Dendritic cell treated with granulocyte-macrophage colony-stimulating factor and Interleukin-4, amounts not matched to agents 40 ng/mL and 50 ng/mL, for 4 days (primary cell): ENCODE results near the gene DPYD.
A peak's percentile ranks its signal among the peaks of the same experiment; 100 is the strongest.
"Not testable (repeated sequence)": the region's sequence is repeated elsewhere in the genome, so short reads cannot be mapped to it uniquely, and the experiment has no call there.

Experiments
- H3K27ac Mint-ChIP-seq: one replicate; pipeline ENCODE4 v1.8.0; 2022; ENCODE audit warnings: mild to moderate bottlenecking, mixed read lengths
- H3K27me3 Mint-ChIP-seq: one replicate; pipeline ENCODE4 v1.8.0; 2022; ENCODE audit warnings: mild to moderate bottlenecking, mixed read lengths
- H3K36me3 Mint-ChIP-seq: one replicate; pipeline ENCODE4 v1.8.0; 2022; ENCODE audit warnings: low read depth, mixed read lengths
- H3K4me1 Mint-ChIP-seq: one replicate; pipeline ENCODE4 v1.8.0; 2022; ENCODE audit warnings: low read depth, mixed read lengths
- H3K4me3 Mint-ChIP-seq: one replicate; pipeline ENCODE4 v1.8.0; 2022; ENCODE audit warnings: mild to moderate bottlenecking, moderate library complexity, mixed read lengths
- H3K9me3 Mint-ChIP-seq: one replicate; pipeline ENCODE4 v1.8.0; 2022; ENCODE audit warnings: mixed read lengths
- intact Hi-C: fragments of 100-400 bp; cut with micrococcal nuclease; formaldehyde crosslinking; loops from one replicate; pipeline ENCODE4 v1.15.0; 2022

DPYD gene

GRCh38 chr1:97351846-97352245 lies 569.0 kb downstream of the DPYD start:
- Mint-ChIP-seq H3K4me3 (no peak overlapping the region), H3K27ac (no peak overlapping the region), H3K36me3 (peaks cover 59% of the 10 kb centered on the region), H3K27me3 (no peaks in the 10 kb centered on the region), H3K4me1 (peaks cover 20% of the 10 kb centered on the region), H3K9me3 (no peaks in the 10 kb centered on the region)
- intact Hi-C loops: no loop called here

GRCh38 chr1:97350662-97351061 lies 570.2 kb downstream of the DPYD start:
- H3K27me3 Mint-ChIP-seq: no peaks in the 10 kb centered on the region
- peaks cover 20% of the 10 kb centered on the region for H3K4me1 Mint-ChIP-seq
- intact Hi-C loops: no loop called here
- no peak overlapping the region for H3K4me3 Mint-ChIP-seq
- peaks cover 49% of the 10 kb centered on the region for H3K36me3 Mint-ChIP-seq
- no peak overlapping the region for H3K27ac Mint-ChIP-seq
- H3K9me3 Mint-ChIP-seq: no peaks in the 10 kb centered on the region

GRCh38 chr1:97350241-97350640 lies 570.6 kb downstream of the DPYD start:
- peaks cover 45% of the 10 kb centered on the region for H3K36me3 Mint-ChIP-seq
- peaks cover 20% of the 10 kb centered on the region for H3K4me1 Mint-ChIP-seq
- no peaks in the 10 kb centered on the region for H3K9me3 Mint-ChIP-seq
- intact Hi-C loops: no loop called here
- H3K27ac Mint-ChIP-seq: no peak overlapping the region
- no peaks in the 10 kb centered on the region for H3K27me3 Mint-ChIP-seq
- no peak overlapping the region for H3K4me3 Mint-ChIP-seq

GRCh38 chr1:97349794-97350193 lies 571.0 kb downstream of the DPYD start:
- intact Hi-C loops, H3K9me3 Mint-ChIP-seq, H3K27me3 Mint-ChIP-seq, H3K27ac Mint-ChIP-seq, H3K4me3 Mint-ChIP-seq: not testable (repeated sequence)
- H3K4me1 Mint-ChIP-seq: peaks cover 20% of the 10 kb centered on the region
- H3K36me3 Mint-ChIP-seq: peaks cover 43% of the 10 kb centered on the region

GRCh38 chr1:97348599-97349265 lies 572.1 kb downstream of the DPYD start:
- no peak overlapping the region for H3K4me3 Mint-ChIP-seq
- no peaks in the 10 kb centered on the region for H3K9me3 Mint-ChIP-seq
- peaks cover 20% of the 10 kb centered on the region for H3K4me1 Mint-ChIP-seq
- no peaks in the 10 kb centered on the region for H3K27me3 Mint-ChIP-seq
- H3K36me3 Mint-ChIP-seq: peaks cover 32% of the 10 kb centered on the region
- intact Hi-C loops: no loop called here
- H3K27ac Mint-ChIP-seq: no peak overlapping the region

GRCh38 chr1:97340951-97341350 lies 579.9 kb downstream of the DPYD start:
- H3K27me3 Mint-ChIP-seq: no peaks in the 10 kb centered on the region
- intact Hi-C loops: no loop called here
- no peak overlapping the region for H3K27ac Mint-ChIP-seq
- H3K4me1 Mint-ChIP-seq: peaks cover 16% of the 10 kb centered on the region
- no peaks in the 10 kb centered on the region for H3K9me3 Mint-ChIP-seq
- H3K4me3 Mint-ChIP-seq: no peak overlapping the region
- peaks cover 29% of the 10 kb centered on the region for H3K36me3 Mint-ChIP-seq

GRCh38 chr1:97338347-97338746 lies 582.5 kb downstream of the DPYD start:
- Mint-ChIP-seq H3K9me3 (no peaks in the 10 kb centered on the region), H3K4me1 (peaks cover 16% of the 10 kb centered on the region), H3K27me3 (no peaks in the 10 kb centered on the region), H3K27ac (no peak overlapping the region), H3K4me3 (no peak overlapping the region), H3K36me3 (peaks cover 38% of the 10 kb centered on the region)
- intact Hi-C loops: no loop called here

- peaks cover 32% of the 10 kb centered on the region for H3K36me3 Mint-ChIP-seq
- H3K9me3 Mint-ChIP-seq: no peaks in the 10 kb centered on the region
- H3K27ac Mint-ChIP-seq: peak overlapping the region; percentile 2
- no peak overlapping the region for H3K4me3 Mint-ChIP-seq
- H3K27me3 Mint-ChIP-seq: no peaks in the 10 kb centered on the region
- H3K4me1 Mint-ChIP-seq: peaks cover 16% of the 10 kb centered on the region
- intact Hi-C loops: no loop called here
Observed at GRCh38 chr1:97337250-97338030, 583.4 kb downstream of the DPYD start.

GRCh38 chr1:97334454-97334853 lies 586.4 kb downstream of the DPYD start:
- Mint-ChIP-seq H3K4me1 (peaks cover 16% of the 10 kb centered on the region), H3K4me3 (no peak overlapping the region), H3K27ac (no peak overlapping the region), H3K36me3 (peaks cover 42% of the 10 kb centered on the region), H3K27me3 (no peaks in the 10 kb centered on the region), H3K9me3 (no peaks in the 10 kb centered on the region)
- intact Hi-C loops: no loop called here

GRCh38 chr1:97332716-97333115 lies 588.1 kb downstream of the DPYD start:
- Mint-ChIP-seq H3K9me3 (no peaks in the 10 kb centered on the region), H3K27ac (no peak overlapping the region), H3K4me1 (peaks cover 9% of the 10 kb centered on the region), H3K36me3 (peaks cover 32% of the 10 kb centered on the region), H3K4me3 (no peak overlapping the region), H3K27me3 (no peaks in the 10 kb centered on the region)
- intact Hi-C loops: no loop called here

GRCh38 chr1:97331165-97331564 lies 589.7 kb downstream of the DPYD start:
- H3K4me3 Mint-ChIP-seq: no peak overlapping the region
- H3K36me3 Mint-ChIP-seq: peaks cover 29% of the 10 kb centered on the region
- H3K4me1 Mint-ChIP-seq: no peaks in the 10 kb centered on the region
- no peaks in the 10 kb centered on the region for H3K9me3 Mint-ChIP-seq
- no peaks in the 10 kb centered on the region for H3K27me3 Mint-ChIP-seq
- intact Hi-C loops: no loop called here
- no peak overlapping the region for H3K27ac Mint-ChIP-seq

- H3K36me3 Mint-ChIP-seq: peaks cover 28% of the 10 kb centered on the region
- intact Hi-C loops: no loop called here
- H3K9me3 Mint-ChIP-seq: no peaks in the 10 kb centered on the region
- H3K27me3 Mint-ChIP-seq: no peaks in the 10 kb centered on the region
- H3K4me3 Mint-ChIP-seq: no peak overlapping the region
- H3K27ac Mint-ChIP-seq: no peak overlapping the region
- no peaks in the 10 kb centered on the region for H3K4me1 Mint-ChIP-seq
Observed at GRCh38 chr1:97314685-97315084, 606.1 kb downstream of the DPYD start.

- Mint-ChIP-seq H3K9me3 (no peaks in the 10 kb centered on the region), H3K27ac (no peak overlapping the region), H3K4me3 (no peak overlapping the region), H3K36me3 (peaks cover 26% of the 10 kb centered on the region), H3K27me3 (no peaks in the 10 kb centered on the region), H3K4me1 (no peaks in the 10 kb centered on the region)
- intact Hi-C loops: no loop called here
Observed at GRCh38 chr1:97308131-97308530, 612.7 kb downstream of the DPYD start.

GRCh38 chr1:97307568-97307967 lies 613.3 kb downstream of the DPYD start:
- intact Hi-C loops: no loop called here
- Mint-ChIP-seq H3K4me3 (no peak overlapping the region), H3K27ac (no peak overlapping the region), H3K4me1 (no peaks in the 10 kb centered on the region), H3K36me3 (peaks cover 26% of the 10 kb centered on the region), H3K27me3 (no peaks in the 10 kb centered on the region), H3K9me3 (no peaks in the 10 kb centered on the region)
